ENCODE measurements around the gene MCC.

DNA sequence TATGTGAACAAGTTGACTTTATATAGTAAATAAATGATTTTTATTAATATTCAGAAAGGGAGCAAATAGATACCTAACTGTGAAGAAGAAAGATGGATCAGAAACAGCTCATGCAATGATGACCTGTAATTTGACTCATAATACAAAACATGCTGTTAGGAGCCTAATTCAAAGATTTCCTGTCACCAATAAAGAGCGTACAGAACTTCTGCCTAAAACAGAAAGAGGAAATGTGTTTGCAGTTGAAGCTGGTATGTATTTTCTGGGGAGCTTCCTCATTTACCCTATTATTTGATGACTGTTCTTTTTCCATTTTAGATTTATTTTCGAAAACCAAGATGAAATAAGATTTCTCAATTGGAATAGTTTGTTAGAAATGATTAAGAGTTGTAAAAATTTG is 36.7 kb upstream of the MCC start:
- TF ChIP-seq, protein P1, sequence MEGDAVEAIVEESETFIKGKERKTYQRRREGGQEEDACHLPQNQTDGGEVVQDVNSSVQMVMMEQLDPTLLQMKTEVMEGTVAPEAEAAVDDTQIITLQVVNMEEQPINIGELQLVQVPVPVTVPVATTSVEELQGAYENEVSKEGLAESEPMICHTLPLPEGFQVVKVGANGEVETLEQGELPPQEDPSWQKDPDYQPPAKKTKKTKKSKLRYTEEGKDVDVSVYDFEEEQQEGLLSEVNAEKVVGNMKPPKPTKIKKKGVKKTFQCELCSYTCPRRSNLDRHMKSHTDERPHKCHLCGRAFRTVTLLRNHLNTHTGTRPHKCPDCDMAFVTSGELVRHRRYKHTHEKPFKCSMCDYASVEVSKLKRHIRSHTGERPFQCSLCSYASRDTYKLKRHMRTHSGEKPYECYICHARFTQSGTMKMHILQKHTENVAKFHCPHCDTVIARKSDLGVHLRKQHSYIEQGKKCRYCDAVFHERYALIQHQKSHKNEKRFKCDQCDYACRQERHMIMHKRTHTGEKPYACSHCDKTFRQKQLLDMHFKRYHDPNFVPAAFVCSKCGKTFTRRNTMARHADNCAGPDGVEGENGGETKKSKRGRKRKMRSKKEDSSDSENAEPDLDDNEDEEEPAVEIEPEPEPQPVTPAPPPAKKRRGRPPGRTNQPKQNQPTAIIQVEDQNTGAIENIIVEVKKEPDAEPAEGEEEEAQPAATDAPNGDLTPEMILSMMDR (IDR thresholded peaks at IDR 0.05; ENCODE audit: insufficient read depth, low read length, poor library complexity, severe bottlenecking), result no peak
- no peak for TF ChIP-seq EZH2phosphoT487 (conservative IDR thresholded peaks at IDR 0.05; ENCODE audit: low read length)
